ENCODE measurements around the gene OR51B2.

- TF ChIP-seq CTCF (conservative IDR thresholded peaks at IDR 0.05) (no peak), ZFX (IDR thresholded peaks at IDR 0.05) (no peak)
Measured at GRCh38 chr11:5300251-5300650, 23.8 kb downstream of the OR51B2 start.

All from C4-2B (cell line).